Eye (tissue), 1 donor: ENCODE data around the gene CADPS2.

ENCODE experiments used
- DNase-seq: peaks from one replicate; pipeline ENCODE4 v3.0.0-alpha.2; 2015

Gene CADPS2

GRCh38 chr7:122429926-122430325, 456.3 kb downstream of the CADPS2 start:
- no peak for DNase-seq

- DNase-seq: no peak
Observed at GRCh38 chr7:122425731-122426130, 460.5 kb downstream of the CADPS2 start.

DNA sequence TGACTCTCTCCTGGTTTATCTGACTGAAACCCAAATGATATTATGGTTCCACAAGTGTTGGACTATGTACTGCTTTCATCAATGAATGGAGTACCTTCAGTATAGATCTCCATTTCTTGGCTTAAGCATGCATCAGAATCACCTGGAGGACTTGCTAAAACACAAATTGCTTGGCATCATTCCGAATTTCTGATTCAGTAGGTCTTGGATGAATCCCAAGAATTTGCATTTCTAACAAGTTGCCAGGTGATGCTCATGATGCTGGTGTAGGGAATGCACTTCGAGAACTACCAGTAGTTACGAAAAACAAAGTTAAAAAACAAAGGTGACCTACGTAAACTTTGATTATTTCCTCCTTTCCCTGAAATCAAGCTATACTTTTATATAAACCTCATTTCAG, 462.7 kb downstream of the CADPS2 start:
- no peak for DNase-seq

DNA sequence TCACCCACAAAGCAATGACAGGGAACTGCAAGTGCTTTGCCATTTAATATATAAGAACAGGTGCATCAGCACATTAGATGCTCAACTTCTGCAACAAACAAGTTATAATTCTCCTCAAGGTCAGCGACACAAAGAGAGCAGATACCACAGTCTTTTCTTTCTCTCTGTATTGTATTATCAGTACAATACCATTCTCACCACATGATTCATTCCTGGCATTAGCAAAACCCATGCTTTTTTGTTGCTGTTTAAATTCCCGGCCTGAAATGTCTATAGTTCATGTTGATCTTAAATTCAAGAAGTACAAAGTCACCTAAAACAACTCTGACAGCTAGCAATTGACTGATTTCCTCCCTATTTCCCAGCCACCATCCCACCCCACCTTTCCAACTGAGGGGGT, 469.9 kb downstream of the CADPS2 start:
- DNase-seq: no peak

- no peak for DNase-seq
Observed at GRCh38 chr7:122415510-122415909, 470.8 kb downstream of the CADPS2 start.

DNA sequence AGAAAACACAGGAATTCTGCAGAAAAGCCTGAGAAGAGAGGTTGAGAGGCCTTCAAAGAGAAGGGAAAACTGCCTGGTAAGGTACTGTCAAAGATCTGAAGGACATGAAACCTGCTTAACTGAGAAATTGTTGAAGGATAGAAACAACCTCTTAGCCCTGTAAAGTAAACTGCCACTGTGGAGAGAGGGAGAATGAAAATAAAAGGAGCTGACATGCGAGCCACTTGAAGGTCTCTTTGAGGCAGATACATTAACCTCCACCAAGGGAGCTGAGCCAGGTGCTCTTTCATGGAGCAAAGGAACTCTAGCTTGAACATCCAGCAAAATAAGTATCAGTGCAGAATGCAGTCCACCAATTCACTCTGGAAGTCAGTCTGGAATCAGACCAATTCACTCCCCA, 472.9 kb downstream of the CADPS2 start:
- no peak for DNase-seq

DNA sequence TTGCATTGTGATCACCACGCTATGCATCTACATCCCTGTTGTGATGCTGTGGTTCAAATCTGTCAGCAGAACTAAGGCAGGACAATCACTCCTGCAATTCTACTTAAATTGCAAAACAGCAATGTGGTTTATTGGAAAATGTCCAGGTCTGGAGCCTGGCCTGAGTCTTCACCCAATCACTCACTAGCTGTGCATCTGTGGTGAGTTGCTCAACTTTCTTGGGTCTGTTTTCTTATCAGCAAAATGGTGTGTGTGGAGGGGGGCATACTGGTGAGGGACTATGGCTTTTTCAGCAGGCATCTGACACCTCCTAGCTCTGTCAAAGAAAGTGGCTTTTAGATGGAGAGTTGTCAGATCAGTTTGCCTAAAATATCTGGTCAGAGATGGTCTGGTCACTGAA, 473.4 kb downstream of the CADPS2 start:
- no peak for DNase-seq

GRCh38 chr7:122412441-122412840, 473.8 kb downstream of the CADPS2 start:
- DNase-seq: no peak

GRCh38 chr7:122407195-122407594, 479.1 kb downstream of the CADPS2 start:
- DNase-seq: no peak

DNA sequence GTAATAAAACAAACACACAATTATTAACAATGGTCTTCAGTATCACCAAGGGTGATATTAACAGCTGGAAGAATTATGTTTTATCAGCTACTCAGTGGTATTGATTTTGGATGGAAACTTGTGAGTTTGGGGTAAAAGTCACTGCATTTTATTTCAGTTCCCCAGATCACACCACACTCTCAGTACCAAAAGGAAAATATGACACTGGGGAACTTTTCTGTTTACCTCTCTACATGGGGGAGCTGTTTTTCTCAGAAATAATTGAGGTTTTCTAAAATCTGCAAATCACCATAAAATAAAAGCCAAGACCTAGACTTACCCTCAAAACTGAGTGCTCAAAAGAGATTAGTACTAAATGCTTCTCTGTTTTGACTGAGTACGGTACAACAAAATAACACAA, 483.1 kb downstream of the CADPS2 start:
- no peak for DNase-seq

- DNase-seq: no peak
Observed at GRCh38 chr7:122402235-122402634, 484.0 kb downstream of the CADPS2 start.

- DNase-seq: no peak
Observed at GRCh38 chr7:122397381-122397780, 488.9 kb downstream of the CADPS2 start.

DNA sequence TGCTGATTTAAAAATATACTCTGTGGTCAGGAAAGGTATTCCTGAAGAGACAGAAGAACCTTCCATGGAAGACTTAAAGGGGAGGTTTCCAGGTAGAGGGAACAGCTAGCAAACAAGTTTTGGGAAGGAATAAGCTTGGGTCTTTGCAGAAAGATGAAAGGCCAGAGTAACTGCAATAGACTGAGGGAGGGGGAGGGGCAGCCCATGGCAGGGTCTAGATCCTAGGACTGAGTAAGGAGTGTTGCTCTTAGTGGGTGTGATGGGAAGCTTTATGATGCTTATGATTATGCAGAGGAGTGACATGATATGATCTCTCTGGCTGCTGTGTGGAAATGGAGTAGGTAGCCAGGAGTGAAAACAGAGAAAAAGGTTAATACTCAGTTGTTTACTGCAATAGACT, 491.7 kb downstream of the CADPS2 start:
- DNase-seq: no peak

DNA sequence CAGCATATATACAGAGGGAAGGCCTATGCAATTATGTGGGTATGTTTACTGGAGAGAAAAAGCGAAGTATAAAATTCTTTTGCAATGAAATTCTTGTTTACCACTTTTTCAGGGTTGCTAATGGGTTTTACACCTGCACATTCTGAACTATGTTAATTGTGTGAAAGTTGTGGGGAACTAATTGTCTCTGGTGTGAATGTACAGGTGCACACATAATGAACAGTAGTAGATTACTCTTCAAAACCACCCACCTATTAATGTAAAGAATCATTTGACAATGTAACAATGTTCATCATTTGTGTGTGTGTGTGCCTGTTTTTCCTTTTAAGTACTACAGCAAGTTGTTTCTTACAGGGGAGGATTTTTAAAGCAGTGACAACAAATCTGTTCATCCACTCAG, 501.7 kb downstream of the CADPS2 start:
- no peak for DNase-seq

GRCh38 chr7:122383934-122384333, 502.3 kb downstream of the CADPS2 start:
- DNase-seq: peak; percentile 44

- DNase-seq: peak; percentile 42
Observed at GRCh38 chr7:122380992-122381391, 505.3 kb downstream of the CADPS2 start.

DNA sequence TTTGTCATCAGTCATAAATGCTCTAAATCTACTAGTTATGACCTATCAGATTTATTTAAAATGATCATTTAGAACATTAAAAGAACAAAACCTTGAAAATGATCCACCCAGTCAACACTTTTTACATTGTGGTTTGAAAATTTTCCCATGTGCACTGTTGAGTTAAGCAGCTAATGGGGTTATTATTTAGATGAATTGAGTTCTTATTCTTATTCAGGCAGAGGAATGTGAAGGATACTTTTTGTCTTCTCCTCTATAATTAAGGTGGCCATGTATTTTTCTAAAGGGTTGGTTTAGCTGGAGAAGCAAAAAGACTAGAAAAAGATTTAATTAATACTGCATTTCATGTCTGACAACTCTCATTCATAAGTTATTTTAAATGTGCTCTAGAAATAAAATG, 506.8 kb downstream of the CADPS2 start:
- DNase-seq: no peak

DNA sequence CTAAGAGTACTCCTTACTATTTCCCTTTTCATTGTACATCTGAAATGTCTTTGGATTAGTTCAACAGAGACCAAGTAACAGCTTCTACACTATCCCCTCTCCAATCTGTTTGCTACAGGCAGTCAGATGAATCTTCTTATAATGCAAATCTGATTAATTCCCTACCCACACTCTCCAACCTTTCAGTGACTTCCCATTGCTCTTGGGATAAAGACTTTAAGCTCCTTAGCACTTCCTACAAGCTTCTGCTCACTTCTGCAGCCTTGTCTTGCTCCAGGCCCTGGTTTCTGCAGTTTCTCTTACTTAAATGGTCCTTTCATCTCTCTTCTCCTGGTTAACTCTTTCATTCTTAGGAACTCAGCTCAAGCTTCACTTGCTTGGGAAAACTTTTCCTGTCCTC, 516.5 kb downstream of the CADPS2 start:
- DNase-seq: no peak

- DNase-seq: no peak
Observed at GRCh38 chr7:122364761-122365280, 521.4 kb downstream of the CADPS2 start.

DNA sequence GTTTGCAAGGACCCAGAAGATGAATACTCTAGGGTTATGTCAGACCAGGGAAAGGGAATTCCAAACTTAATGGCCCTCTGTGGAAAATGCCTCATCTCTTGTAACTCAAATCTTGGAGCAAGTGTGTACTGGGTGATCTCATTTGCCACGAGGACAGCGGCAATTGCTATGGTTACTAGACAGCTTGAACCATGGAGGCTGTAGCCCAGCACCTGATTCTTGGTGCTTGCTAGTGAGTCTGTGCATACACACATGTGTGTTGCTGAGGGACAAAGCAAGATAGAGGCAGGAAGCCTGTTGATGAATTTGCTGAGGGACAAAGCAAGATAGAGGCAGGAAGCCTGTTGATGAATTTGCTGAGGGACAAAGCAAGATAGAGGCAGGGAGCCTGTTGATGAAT, 523.1 kb downstream of the CADPS2 start:
- DNase-seq: no peak

DNA sequence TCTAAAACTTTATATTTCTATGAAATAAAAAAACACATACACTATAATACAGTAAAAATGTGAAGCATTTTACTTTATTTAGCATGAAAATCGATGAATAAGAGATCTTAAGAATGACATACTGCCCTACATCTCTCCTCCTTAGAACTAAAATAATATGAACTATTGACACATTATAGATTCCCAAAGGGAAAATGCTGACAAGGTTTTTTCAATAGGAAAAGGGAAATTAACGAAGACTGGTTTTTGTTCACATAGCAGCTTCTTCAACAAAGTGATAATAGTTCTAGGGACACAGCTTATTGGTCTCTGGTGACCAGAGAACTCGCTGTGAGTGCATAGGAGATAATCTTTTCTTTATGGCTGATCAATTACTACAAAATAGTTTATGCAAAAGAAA, 523.8 kb downstream of the CADPS2 start:
- no peak for DNase-seq

GRCh38 chr7:122354656-122355055, 531.6 kb downstream of the CADPS2 start:
- DNase-seq: no peak

GRCh38 chr7:122352454-122352853, 533.8 kb downstream of the CADPS2 start:
- no peak for DNase-seq

DNA sequence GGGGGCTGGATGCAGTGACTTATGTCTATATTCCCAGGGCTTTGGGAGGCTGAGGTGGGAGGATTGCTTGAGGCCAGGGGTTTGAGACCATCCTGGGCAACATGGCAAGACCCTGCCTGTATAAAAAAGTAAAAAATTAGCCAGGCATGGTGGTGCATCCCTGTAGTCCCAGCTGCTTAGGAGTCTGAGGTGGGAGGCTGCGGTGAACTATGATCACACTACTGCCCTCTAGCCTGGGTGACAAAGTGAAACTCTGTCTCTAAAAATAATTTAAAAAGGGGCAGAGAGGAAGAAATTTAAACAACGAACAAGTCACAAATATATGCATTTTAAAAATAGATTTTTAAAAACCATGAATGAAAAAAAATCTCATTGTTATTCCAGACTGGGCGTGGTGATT, 535.6 kb downstream of the CADPS2 start:
- no peak for DNase-seq

DNA sequence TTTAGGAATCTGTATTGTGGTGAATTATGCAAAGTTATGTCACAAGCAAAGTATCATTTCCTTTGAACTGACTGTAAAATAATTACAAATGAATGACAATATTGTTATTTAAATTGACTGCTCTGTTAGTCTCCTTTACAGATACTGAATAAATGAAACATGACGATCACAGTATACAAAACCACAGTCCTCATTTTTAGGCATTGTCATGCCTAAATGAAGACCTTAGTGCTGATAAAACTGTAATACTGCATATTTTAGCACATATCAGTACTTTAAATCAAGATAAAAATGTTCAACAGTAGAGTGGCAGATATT, 542.0 kb downstream of the CADPS2 start:
- no peak for DNase-seq
